ENCODE results near the gene OR52K2. TPM values are rescaled to one million over a fixed set of nuclear protein-coding genes. Genes with fewer than 3 reads are reported as not detected.

OR52K2 gene
- total RNA-seq, 6 experiments from 2014 or later, result not detected

DNA sequence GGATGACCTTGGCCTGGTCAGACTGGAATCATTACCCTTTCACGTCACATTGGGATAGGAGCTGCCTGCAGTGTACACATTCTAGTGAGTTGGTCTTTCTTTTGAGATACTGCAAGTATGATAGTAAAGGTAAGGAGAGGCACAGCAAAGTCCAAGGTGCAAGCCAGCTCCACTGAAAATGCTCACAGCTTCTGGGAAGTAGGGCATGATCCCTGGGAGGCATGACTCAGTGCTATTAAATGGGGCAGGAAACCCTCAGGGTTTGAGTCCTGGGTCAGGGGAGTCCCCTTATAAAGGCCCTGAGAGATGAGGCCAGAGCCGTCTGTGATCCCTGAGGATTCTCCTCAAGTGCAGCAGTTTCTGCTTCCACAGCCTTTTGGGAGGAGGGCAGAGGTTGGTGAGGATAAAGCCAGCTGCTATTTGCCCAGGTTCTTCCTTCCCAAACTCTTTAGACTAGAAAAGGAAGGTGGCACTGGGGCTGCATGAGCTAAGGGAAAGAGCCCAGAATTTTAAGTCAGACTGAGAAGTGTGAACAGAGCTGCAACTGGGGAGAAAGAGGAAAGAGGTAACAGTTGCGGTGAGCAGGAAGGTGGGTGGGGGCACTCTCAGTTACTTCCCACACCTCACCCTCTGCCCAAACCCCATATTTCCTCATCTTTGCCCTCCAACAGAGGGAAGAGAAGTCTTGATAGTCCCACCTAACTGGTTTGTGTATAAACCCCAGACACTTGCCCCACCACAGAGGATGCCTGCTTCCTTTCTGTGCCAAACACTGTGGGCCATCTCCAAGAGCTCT, 18.9 kb downstream of the OR52K2 start:
- Histone ChIP-seq H3K4me1 (no peaks in the 10 kb centered on the region), H3K9me3 (no peaks in the 10 kb centered on the region), H3K36me3 (no peaks in the 10 kb centered on the region), H3K27me3 (no peaks in the 10 kb centered on the region), H3K4me3 (no peak overlapping the region), H3K27ac (no peak overlapping the region)
- WGBS (ENCODE audit: insufficient coverage, low coverage, low lambda C conversion rate, missing lambda C conversion rate), result 29% methylated on average over 2 of the region's 3 CpGs
- DNase-seq (no peak), ATAC-seq (peak in 1 of 4 donors; percentile 21)
- TF ChIP-seq POLR2A (IDR thresholded peaks at IDR 0.05), result no peak
- TF ChIP-seq, protein P1, sequence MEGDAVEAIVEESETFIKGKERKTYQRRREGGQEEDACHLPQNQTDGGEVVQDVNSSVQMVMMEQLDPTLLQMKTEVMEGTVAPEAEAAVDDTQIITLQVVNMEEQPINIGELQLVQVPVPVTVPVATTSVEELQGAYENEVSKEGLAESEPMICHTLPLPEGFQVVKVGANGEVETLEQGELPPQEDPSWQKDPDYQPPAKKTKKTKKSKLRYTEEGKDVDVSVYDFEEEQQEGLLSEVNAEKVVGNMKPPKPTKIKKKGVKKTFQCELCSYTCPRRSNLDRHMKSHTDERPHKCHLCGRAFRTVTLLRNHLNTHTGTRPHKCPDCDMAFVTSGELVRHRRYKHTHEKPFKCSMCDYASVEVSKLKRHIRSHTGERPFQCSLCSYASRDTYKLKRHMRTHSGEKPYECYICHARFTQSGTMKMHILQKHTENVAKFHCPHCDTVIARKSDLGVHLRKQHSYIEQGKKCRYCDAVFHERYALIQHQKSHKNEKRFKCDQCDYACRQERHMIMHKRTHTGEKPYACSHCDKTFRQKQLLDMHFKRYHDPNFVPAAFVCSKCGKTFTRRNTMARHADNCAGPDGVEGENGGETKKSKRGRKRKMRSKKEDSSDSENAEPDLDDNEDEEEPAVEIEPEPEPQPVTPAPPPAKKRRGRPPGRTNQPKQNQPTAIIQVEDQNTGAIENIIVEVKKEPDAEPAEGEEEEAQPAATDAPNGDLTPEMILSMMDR (IDR thresholded peaks at IDR 0.05), result no peak
- intact Hi-C loops (cut with DNase I), result no loop called here

DNA sequence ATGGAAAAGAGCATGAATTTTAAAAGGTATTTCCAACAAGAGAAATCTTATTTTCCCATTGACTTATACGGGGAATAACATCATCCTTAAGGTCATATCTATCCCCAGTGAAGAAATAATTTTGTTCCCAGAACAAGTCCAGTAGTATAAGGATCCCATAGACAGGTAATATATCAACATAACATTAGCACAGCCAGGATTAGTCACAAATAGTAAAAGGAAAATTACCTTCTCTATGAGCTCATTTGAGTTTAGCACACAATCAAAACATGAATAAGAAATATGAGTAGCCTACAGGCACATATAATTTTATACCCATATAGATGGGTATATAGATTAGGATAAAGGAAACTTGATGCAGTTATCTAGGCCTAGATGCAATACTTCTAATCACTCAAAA, 30.5 kb downstream of the OR52K2 start:
- Histone ChIP-seq H3K4me3 (no peak overlapping the region), H3K9me3 (no peaks in the 10 kb centered on the region), H3K27me3 (no peaks in the 10 kb centered on the region), H3K27ac (no peak overlapping the region), H3K4me1 (no peaks in the 10 kb centered on the region), H3K36me3 (no peaks in the 10 kb centered on the region)
- 58% methylated on average over 1 of the region's 1 CpG for WGBS (ENCODE audit: insufficient coverage, low coverage, low lambda C conversion rate, missing lambda C conversion rate)
- no peak for ATAC-seq
- intact Hi-C loops (cut with DNase I), result no loop called here
- no peak for DNase-seq
- TF ChIP-seq, protein P1 (IDR thresholded peaks at IDR 0.05), result no peak
- TF ChIP-seq POLR2A (IDR thresholded peaks at IDR 0.05), result no peak

DNA sequence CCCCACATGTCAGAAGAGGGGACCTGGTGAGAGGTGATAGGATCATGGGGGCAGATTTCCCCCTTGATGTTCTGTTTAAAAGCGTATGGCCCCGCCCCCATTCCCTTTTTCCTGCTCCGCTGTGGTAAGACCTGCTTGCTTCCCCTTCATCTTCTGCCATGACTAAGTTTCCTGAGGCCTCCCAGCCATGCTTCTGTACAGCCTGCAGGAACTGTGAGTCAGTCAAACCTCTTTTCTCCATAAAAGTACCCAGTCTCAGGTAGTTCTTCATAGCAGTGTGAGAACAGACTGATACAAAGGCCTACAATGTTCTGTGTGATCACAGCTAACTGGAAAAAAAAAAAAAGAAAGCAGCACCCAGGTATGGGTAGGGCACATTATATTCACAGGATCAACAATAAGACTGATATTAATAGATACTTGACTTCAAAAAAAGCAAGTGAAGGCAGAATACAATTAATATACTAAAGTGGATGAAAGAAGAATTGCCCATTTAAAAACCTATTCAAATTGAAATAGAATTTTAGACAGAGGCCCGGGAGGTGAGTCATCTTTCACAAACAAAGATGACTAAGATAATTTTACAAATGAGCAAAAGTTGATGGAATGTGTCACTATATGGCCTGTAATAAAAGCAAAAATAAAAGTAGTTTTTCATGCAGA, 31.6 kb downstream of the OR52K2 start:
- DNase-seq, result no peak

DNA sequence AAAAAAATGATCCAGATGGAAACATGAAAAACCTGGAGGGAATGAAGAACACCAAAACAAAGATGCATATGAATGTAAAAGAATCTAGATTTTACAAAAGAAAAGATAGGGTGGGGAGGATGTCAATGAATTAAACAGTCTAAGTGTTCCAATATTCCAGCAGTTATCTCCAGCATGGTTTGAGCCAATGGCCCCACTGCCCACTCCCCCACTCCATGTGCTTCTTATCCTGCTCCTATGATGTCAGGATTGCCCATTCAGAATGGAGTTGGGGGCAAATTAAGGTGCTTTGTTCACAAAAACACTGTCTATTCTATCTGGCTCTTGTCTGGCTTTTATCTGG, 32.1 kb downstream of the OR52K2 start:
- no peaks in the 10 kb centered on the region for H3K9me3 ChIP-seq
- DNase-seq (no peak), ATAC-seq (no peak)
- no peak for TF ChIP-seq POLR2A (IDR thresholded peaks at IDR 0.05)
- TF ChIP-seq, protein P1 (IDR thresholded peaks at IDR 0.05), result no peak
- H3K36me3 ChIP-seq, result no peaks in the 10 kb centered on the region
- no peak overlapping the region for H3K4me3 ChIP-seq
- no peaks in the 10 kb centered on the region for H3K27me3 ChIP-seq
- intact Hi-C loops (cut with DNase I), result no loop called here
- no peak overlapping the region for H3K27ac ChIP-seq
- no peaks in the 10 kb centered on the region for H3K4me1 ChIP-seq

More for the DNA sequence above, 31.6 kb downstream of the OR52K2 start:
- intact Hi-C loops (cut with DNase I), result no loop called here
- H3K4me3 ChIP-seq, result no peak overlapping the region
- H3K36me3 ChIP-seq, result no peaks in the 10 kb centered on the region
- 59% methylated on average over 3 of the region's 4 CpGs for WGBS (ENCODE audit: insufficient coverage, low coverage, low lambda C conversion rate, missing lambda C conversion rate)
- TF ChIP-seq, protein P1 (IDR thresholded peaks at IDR 0.05), result no peak
- TF ChIP-seq POLR2A (IDR thresholded peaks at IDR 0.05), result no peak
- no peaks in the 10 kb centered on the region for H3K4me1 ChIP-seq
- no peak overlapping the region for H3K27ac ChIP-seq
- no peaks in the 10 kb centered on the region for H3K9me3 ChIP-seq
- no peaks in the 10 kb centered on the region for H3K27me3 ChIP-seq
- ATAC-seq, result no peak
